Measurements from ENCODE around the gene MRPL1. TPM values are rescaled to one million over a fixed set of nuclear protein-coding genes. Genes with fewer than 3 reads are reported as not detected.
"Not testable (repeated sequence)": the region's sequence is repeated elsewhere in the genome, so short reads cannot be mapped to it uniquely, and the experiment has no call there.

MRPL1 gene
- total RNA-seq, 1 donor from 2014 or later: 26.1 TPM

- H3K27me3 Mint-ChIP-seq (ENCODE audit: low read depth): no peaks in the 10 kb centered on the region
- peaks cover 4% of the 10 kb centered on the region for H3K36me3 Mint-ChIP-seq (ENCODE audit: low read depth)
- no peak overlapping the region for H3K27ac Mint-ChIP-seq (ENCODE audit: unreplicated experiment)
- H3K4me3 Mint-ChIP-seq (ENCODE audit: unreplicated experiment): no peak overlapping the region
- no peak for DNase-seq (ENCODE audit: low spot score)
- no peak for TF ChIP-seq CTCF (IDR thresholded peaks at IDR 0.05)
- H3K9me3 Mint-ChIP-seq (ENCODE audit: low read depth): peaks cover 3% of the 10 kb centered on the region
- peaks cover 12% of the 10 kb centered on the region for H3K4me1 Mint-ChIP-seq (ENCODE audit: low read depth)
These were observed 69.0 kb downstream of the MRPL1 start for GRCh38 chr4:77931452-77932135.

- Mint-ChIP-seq H3K4me3 (ENCODE audit: unreplicated experiment) (no peak overlapping the region), H3K36me3 (ENCODE audit: low read depth) (peaks cover 15% of the 10 kb centered on the region), H3K27me3 (ENCODE audit: low read depth) (no peaks in the 10 kb centered on the region), H3K27ac (ENCODE audit: unreplicated experiment) (no peak overlapping the region), H3K4me1 (ENCODE audit: low read depth) (no peaks in the 10 kb centered on the region), H3K9me3 (ENCODE audit: low read depth) (peaks cover 19% of the 10 kb centered on the region)
- no peak for TF ChIP-seq CTCF (IDR thresholded peaks at IDR 0.05)
- no peak for DNase-seq (ENCODE audit: low spot score)
These were observed 75.9 kb downstream of the MRPL1 start for GRCh38 chr4:77938560-77938959.

- H3K27me3 Mint-ChIP-seq (ENCODE audit: low read depth); H3K27ac Mint-ChIP-seq (ENCODE audit: unreplicated experiment); DNase-seq (ENCODE audit: low spot score); H3K4me1 Mint-ChIP-seq (ENCODE audit: low read depth); H3K4me3 Mint-ChIP-seq (ENCODE audit: unreplicated experiment): not testable (repeated sequence)
- peaks cover 11% of the 10 kb centered on the region for H3K9me3 Mint-ChIP-seq (ENCODE audit: low read depth)
- H3K36me3 Mint-ChIP-seq (ENCODE audit: low read depth): peaks cover 10% of the 10 kb centered on the region
These were observed 83.3 kb downstream of the MRPL1 start for GRCh38 chr4:77945929-77946328.

GRCh38 chr4:77950203-77950602 lies 87.6 kb downstream of the MRPL1 start:
- no peak overlapping the region for H3K27ac Mint-ChIP-seq (ENCODE audit: unreplicated experiment)
- no peak for DNase-seq (ENCODE audit: low spot score)
- H3K27me3 Mint-ChIP-seq (ENCODE audit: low read depth): no peaks in the 10 kb centered on the region
- H3K4me3 Mint-ChIP-seq (ENCODE audit: unreplicated experiment): no peak overlapping the region
- peaks cover 5% of the 10 kb centered on the region for H3K9me3 Mint-ChIP-seq (ENCODE audit: low read depth)
- H3K36me3 Mint-ChIP-seq (ENCODE audit: low read depth): peaks cover 9% of the 10 kb centered on the region
- no peaks in the 10 kb centered on the region for H3K4me1 Mint-ChIP-seq (ENCODE audit: low read depth)
- TF ChIP-seq CTCF (IDR thresholded peaks at IDR 0.05): no peak

GRCh38 chr4:77952457-77952856 lies 89.8 kb downstream of the MRPL1 start:
- no peak overlapping the region for H3K4me3 Mint-ChIP-seq (ENCODE audit: unreplicated experiment)
- no peak overlapping the region for H3K27ac Mint-ChIP-seq (ENCODE audit: unreplicated experiment)
- no peak for DNase-seq (ENCODE audit: low spot score)
- H3K36me3 Mint-ChIP-seq (ENCODE audit: low read depth): peaks cover 4% of the 10 kb centered on the region
- no peaks in the 10 kb centered on the region for H3K4me1 Mint-ChIP-seq (ENCODE audit: low read depth)
- H3K9me3 Mint-ChIP-seq (ENCODE audit: low read depth): no peaks in the 10 kb centered on the region
- H3K27me3 Mint-ChIP-seq (ENCODE audit: low read depth): no peaks in the 10 kb centered on the region
- TF ChIP-seq CTCF (IDR thresholded peaks at IDR 0.05): no peak

- Mint-ChIP-seq H3K9me3 (ENCODE audit: low read depth) (no peaks in the 10 kb centered on the region), H3K4me1 (ENCODE audit: low read depth) (no peaks in the 10 kb centered on the region), H3K36me3 (ENCODE audit: low read depth) (peaks cover 4% of the 10 kb centered on the region)
These were observed 92.1 kb downstream of the MRPL1 start for GRCh38 chr4:77954690-77955089.

More at GRCh38 chr4:77954690-77955089, 92.1 kb downstream of the MRPL1 start:
- H3K27me3 Mint-ChIP-seq (ENCODE audit: low read depth): no peaks in the 10 kb centered on the region
- H3K27ac Mint-ChIP-seq (ENCODE audit: unreplicated experiment): no peak overlapping the region
- H3K4me3 Mint-ChIP-seq (ENCODE audit: unreplicated experiment): no peak overlapping the region
- no peak for DNase-seq (ENCODE audit: low spot score)
- no peak for TF ChIP-seq CTCF (IDR thresholded peaks at IDR 0.05)

Data from chondrocyte (in vitro differentiated cells).